SK-N-SH (cell line): ENCODE data around the gene PEX10. TPM values are rescaled to one million over a fixed set of nuclear protein-coding genes. Genes with fewer than 3 reads are reported as not detected.

Source experiments
- CTCF ChIA-PET: fragments of 300-600, 350-600 bp; formaldehyde crosslinking; extraction: SDS; loops from one replicate; lab custom pipeline; 2021; lab: Yijun Ruan, JAX
- POLR2A ChIA-PET: fragments of 350-600 bp; sonication (Branson Sonifier 250); formaldehyde crosslinking; extraction: SDS; loops from one replicate; lab custom pipeline; 2020; ENCODE audit warnings: antibody characterized with exemption, inconsistent platforms; lab: Yijun Ruan, JAX
- DNase-seq: peaks from one replicate; pipeline ENCODE4 v3.0.0; 2012
- H2AFZ ChIP-seq: fragments of 200-600 bp; sonication (generic); 2 replicates; pipeline ENCODE4 v1.8.1; 2016; ENCODE audit warnings: antibody characterized with exemption, mild to moderate bottlenecking, low read depth
- H3F3A ChIP-seq: fragments of 200-600 bp; sonication (generic); replicated peaks from 2 replicates; pipeline ENCODE3; 2016; ENCODE audit warnings: antibody characterized with exemption, mild to moderate bottlenecking; ENCODE audit not compliant: insufficient read depth
- H3K27ac ChIP-seq, 2 experiments: fragments of 200-500 bp in 1 of 2; fragments of 200-600 bp in 1 of 2; sonication (Bioruptor generic) in 1 of 2; sonication (generic), shearing (Covaris generic) in 1 of 2; 2 replicates each; pipeline versions ENCODE4 v1.5.1 to v1.6.1; 2014 to 2016; ENCODE audit warnings: low read depth in 2 of 2, inconsistent platforms in 1 of 2, low read length in 1 of 2, mild to moderate bottlenecking in 1 of 2, mixed read lengths in 1 of 2
- H3K27me3 ChIP-seq: fragments of 200-600 bp; sonication (generic), shearing (Covaris generic); 2 replicates; pipeline ENCODE4 v1.6.1; 2016; ENCODE audit warnings: mixed run types; ENCODE audit not compliant: insufficient read depth
- H3K36me3 ChIP-seq, 2 experiments: fragments of 200-500 bp in 1 of 2; fragments of 200-600 bp in 1 of 2; sonication (Bioruptor generic) in 1 of 2; sonication (generic) in 1 of 2; replicated peaks in 1 of 2; 2 replicates each; pipeline versions ENCODE3 to v1.5.1; 2014 to 2016; ENCODE audit warnings: low read length in 1 of 2, mild to moderate bottlenecking in 1 of 2; ENCODE audit not compliant: insufficient read depth in 2 of 2, control insufficient read depth in 1 of 2
- H3K4me1 ChIP-seq, 2 experiments: fragments of 200-500 bp in 1 of 2; fragments of 200-600 bp in 1 of 2; sonication (Bioruptor generic) in 1 of 2; sonication (generic), shearing (Covaris generic) in 1 of 2; 2 replicates each; pipeline versions ENCODE4 v1.5.1 to v1.6.1; 2014 to 2016; ENCODE audit warnings: low read depth in 1 of 2, low read length in 1 of 2, mixed run types in 1 of 2; ENCODE audit not compliant: insufficient read depth in 2 of 2, control insufficient read depth in 1 of 2
- H3K4me2 ChIP-seq: fragments of 200-600 bp; sonication (generic), shearing (Covaris generic); 2 replicates; pipeline ENCODE4 v1.6.1; 2017; ENCODE audit warnings: mixed run types
- H3K4me3 ChIP-seq, 2 experiments: fragments of 200-500 bp in 1 of 2; fragments of 200-600 bp in 1 of 2; sonication (Bioruptor generic) in 1 of 2; sonication (generic), shearing (Covaris generic) in 1 of 2; 2 replicates each; pipeline versions ENCODE4 v1.5.1 to v1.8.1; 2014 to 2016; ENCODE audit warnings: low read depth in 2 of 2, inconsistent platforms in 1 of 2, low read length in 1 of 2, mild to moderate bottlenecking in 1 of 2, mixed read lengths in 1 of 2, moderate library complexity in 1 of 2
- H3K79me2 ChIP-seq: fragments of 200-600 bp; sonication (generic); 2 replicates; pipeline ENCODE4 v1.8.1; 2017; ENCODE audit warnings: mild to moderate bottlenecking; ENCODE audit not compliant: insufficient read depth
- H3K9ac ChIP-seq: fragments of 200-600 bp; sonication (generic); 2 replicates; pipeline ENCODE4 v1.6.1; 2017; ENCODE audit warnings: mixed run types
- H3K9me2 ChIP-seq: fragments of 200-600 bp; sonication (generic); 2 replicates; pipeline ENCODE4 v1.6.1; 2017; ENCODE audit warnings: mixed run types
- H3K9me3 ChIP-seq: fragments of 200-600 bp; sonication (generic); 2 replicates; pipeline ENCODE4 v1.6.1; 2017; ENCODE audit warnings: mixed run types, mild to moderate bottlenecking, moderate library complexity
- H4K20me1 ChIP-seq: fragments of 200-600 bp; sonication (generic); 2 replicates; pipeline ENCODE4 v1.6.1; 2017; ENCODE audit warnings: mild to moderate bottlenecking, mixed run types; ENCODE audit not compliant: insufficient read depth
- CTCF ChIP-seq: fragments of 200-600 bp; sonication (generic); IDR thresholded peaks from 2 replicates; pipeline ENCODE4 v1.6.1; 2017; ENCODE audit warnings: antibody characterized with exemption, mild to moderate bottlenecking, moderate library complexity
- POLR2AphosphoS5 ChIP-seq: IDR thresholded peaks from 2 replicates; pipeline ENCODE4 v1.6.1; 2012; ENCODE audit warnings: low read depth, low read length
- YY1 ChIP-seq: IDR thresholded peaks from 2 replicates; pipeline ENCODE4 v1.4.0; 2012; ENCODE audit warnings: low read depth, mild to moderate bottlenecking
- WGBS: methylation state at CpG from one replicate; pipeline ENCODE4 v1.1.6; 2017; ENCODE audit warnings: low lambda C conversion rate; 5-methylcytosine and 5-hydroxymethylcytosine counted together
- polyA plus RNA-seq, 3 experiments: library from polyadenylated mRNA; depleted of rRNA; stranded (reverse); fragments of >200 nt; gene quantifications; 2 replicates each; pipeline ENCODE4 v1.2.3, GENCODE V29; 2012
- TF ChIP-seq, protein P1 (sequence below): IDR thresholded peaks from 2 replicates; pipeline ENCODE4 v1.4.0; 2012; ENCODE audit warnings: low read depth, borderline replicate concordance

The PEX10 gene
- polyA plus RNA-seq, 1 of the 3 experiments (the other 2 are of a cell fraction): 28.6 TPM

DNA sequence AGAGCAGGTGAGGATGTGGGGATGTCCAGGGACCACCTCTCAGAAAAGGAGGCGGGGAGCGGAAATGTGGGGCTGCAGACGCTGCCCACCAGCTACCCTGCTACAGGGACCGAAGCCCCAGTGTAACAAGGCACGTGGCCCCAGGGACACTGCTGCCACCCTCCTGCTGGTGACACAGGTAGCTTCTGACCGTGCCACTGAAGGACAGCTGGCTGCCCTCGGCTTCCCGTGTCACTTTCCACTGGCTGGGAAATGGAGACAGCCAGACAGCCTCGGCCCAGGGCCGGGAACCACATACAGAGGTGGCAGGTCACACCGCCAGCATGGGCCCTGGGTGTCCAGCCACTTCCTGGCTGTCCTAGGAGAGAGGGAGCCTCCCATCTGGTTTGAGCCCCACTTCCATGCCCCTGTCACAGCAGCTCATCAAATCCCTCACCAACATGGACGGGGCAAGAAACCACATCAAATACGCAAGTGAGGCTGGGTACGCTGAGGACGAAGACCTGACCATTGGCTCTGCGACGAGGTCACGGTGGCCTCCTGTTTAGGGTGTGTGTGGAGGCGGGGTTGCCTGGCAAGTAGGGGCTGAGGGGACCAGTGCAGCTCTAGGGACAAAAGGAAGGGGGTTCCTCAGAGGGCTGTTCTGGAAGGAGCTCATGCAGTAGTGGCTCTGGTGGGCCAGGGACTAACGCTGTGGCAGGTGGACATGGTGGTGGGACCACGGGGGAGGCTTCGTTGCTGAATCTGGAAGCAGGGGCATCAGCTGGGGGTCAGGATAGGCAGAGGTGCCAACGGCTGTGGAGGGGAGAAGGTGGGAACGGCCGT lies 5.0 kb downstream of the PEX10 start (continued):
- no peak for TF ChIP-seq CTCF
- no peak for TF ChIP-seq POLR2AphosphoS5

GRCh38 chr1:2406451-2407041 lies 5.8 kb downstream of the PEX10 start:
- POLR2A ChIA-PET: no interaction called here
- H3K9ac ChIP-seq: no peak overlapping the region
- 80% methylated on average over 1 of the region's 26 CpGs for WGBS
- H3K9me3 ChIP-seq: no peaks in the 10 kb centered on the region
- CTCF ChIA-PET: interaction anchor here (0.6 to 2.0 kb wide), 2 partner anchors 24 to 216 kb away, joined by 3 to 12 read pairs; no protein-coding TSS in a partner anchor
- DNase-seq: no peak
- no peaks in the 10 kb centered on the region for H3K27me3 ChIP-seq
- H3K9me2 ChIP-seq: no peaks in the 10 kb centered on the region
- H3K4me3 ChIP-seq: no peak overlapping the region
- peaks cover 7 to 71% of the 10 kb centered on the region in 2 experiments for H3K36me3 ChIP-seq
- H3K27ac ChIP-seq: no peak overlapping the region; a peak in 1 of 4 replicates
- peaks cover 8% of the 10 kb centered on the region for H3F3A ChIP-seq
- peaks cover 15% of the 10 kb centered on the region for H3K79me2 ChIP-seq
- H3K4me1 ChIP-seq: peaks cover 0 to 5% of the 10 kb centered on the region in 2 experiments; a peak in 1 of 4 replicates
- TF ChIP-seq CTCF: 0 out of 2 replicates have a peak, but pooled peaks have one; percentile 10
- TF ChIP-seq, protein P1, sequence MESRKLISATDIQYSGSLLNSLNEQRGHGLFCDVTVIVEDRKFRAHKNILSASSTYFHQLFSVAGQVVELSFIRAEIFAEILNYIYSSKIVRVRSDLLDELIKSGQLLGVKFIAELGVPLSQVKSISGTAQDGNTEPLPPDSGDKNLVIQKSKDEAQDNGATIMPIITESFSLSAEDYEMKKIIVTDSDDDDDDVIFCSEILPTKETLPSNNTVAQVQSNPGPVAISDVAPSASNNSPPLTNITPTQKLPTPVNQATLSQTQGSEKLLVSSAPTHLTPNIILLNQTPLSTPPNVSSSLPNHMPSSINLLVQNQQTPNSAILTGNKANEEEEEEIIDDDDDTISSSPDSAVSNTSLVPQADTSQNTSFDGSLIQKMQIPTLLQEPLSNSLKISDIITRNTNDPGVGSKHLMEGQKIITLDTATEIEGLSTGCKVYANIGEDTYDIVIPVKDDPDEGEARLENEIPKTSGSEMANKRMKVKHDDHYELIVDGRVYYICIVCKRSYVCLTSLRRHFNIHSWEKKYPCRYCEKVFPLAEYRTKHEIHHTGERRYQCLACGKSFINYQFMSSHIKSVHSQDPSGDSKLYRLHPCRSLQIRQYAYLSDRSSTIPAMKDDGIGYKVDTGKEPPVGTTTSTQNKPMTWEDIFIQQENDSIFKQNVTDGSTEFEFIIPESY: no peak
- TF ChIP-seq YY1: no peak
- H2AFZ ChIP-seq: no peak overlapping the region
- H3K4me2 ChIP-seq: no peak overlapping the region
- 0 out of 2 replicates have a peak, but pooled peaks cover 4% of the 10 kb centered on the region for H4K20me1 ChIP-seq
